SK-N-SH treated with all-trans-retinoic acid at 6 μM for 48 hours (cell line): ENCODE measurements around the gene COL26A1.

Source experiments
- ATAC-seq: fragments of 200-7000 bp; cut with Tn5 transposase; 3 replicates; pipeline ENCODE4 v1.9.1; 2020; ENCODE audit warnings: mild to moderate bottlenecking, moderate library complexity
- ARNTL ChIP-seq: fragments of 450-650 bp; formaldehyde crosslinking; IDR thresholded peaks from 2 replicates; pipeline ENCODE4 v1.5.0; 2020; ENCODE audit warnings: low read depth, mild to moderate bottlenecking, moderate library complexity, borderline replicate concordance
- BACH2 ChIP-seq: fragments of 250-450 bp; sonication (Bioruptor Pico); IDR thresholded peaks from 2 replicates; pipeline ENCODE4 v1.9.0; 2021; ENCODE audit warnings: mild to moderate bottlenecking, borderline replicate concordance
- CREB5 ChIP-seq: fragments of 250-450 bp; sonication (Bioruptor Pico); IDR thresholded peaks from 2 replicates; pipeline ENCODE4 v1.5.1; 2020; ENCODE audit warnings: low read depth, mild to moderate bottlenecking, moderate library complexity
- CSDC2 ChIP-seq: fragments of 250-450 bp; sonication (Bioruptor Pico); IDR thresholded peaks from 2 replicates; pipeline ENCODE4 v1.5.0; 2020; ENCODE audit warnings: mild to moderate bottlenecking, moderate library complexity
- CSRNP3 ChIP-seq: fragments of 250-450 bp; sonication (Bioruptor Pico); IDR thresholded peaks from 2 replicates; pipeline ENCODE4 v1.5.1; 2021; ENCODE audit warnings: mild to moderate bottlenecking, moderate library complexity
- ESRRG ChIP-seq: fragments of 250-450 bp; sonication (Bioruptor Pico); IDR thresholded peaks from 2 replicates; pipeline ENCODE4 v1.6.1; 2021; ENCODE audit warnings: mild to moderate bottlenecking
- OSR1 ChIP-seq: fragments of 250-450 bp; sonication (Bioruptor Pico); IDR thresholded peaks from 2 replicates; pipeline ENCODE4 v1.8.0; 2022; ENCODE audit warnings: moderate library complexity, mild to moderate bottlenecking, inconsistent platforms
- PATZ1 ChIP-seq: fragments of 250-450 bp; sonication (Bioruptor Pico); IDR thresholded peaks from 2 replicates; pipeline ENCODE4 v1.8.0; 2020; ENCODE audit warnings: mild to moderate bottlenecking, moderate library complexity, borderline replicate concordance
- POU6F1 ChIP-seq: fragments of 250-450 bp; sonication (Bioruptor Pico); IDR thresholded peaks from 2 replicates; pipeline ENCODE4 v1.8.0; 2021; ENCODE audit warnings: low read depth, mild to moderate bottlenecking, moderate library complexity, borderline replicate concordance
- PPARA ChIP-seq: fragments of 250-450 bp; sonication (Bioruptor Pico); IDR thresholded peaks from 2 replicates; pipeline ENCODE4 v1.5.0; 2020; ENCODE audit warnings: mild to moderate bottlenecking, borderline replicate concordance
- RARB ChIP-seq: fragments of 250-450 bp; sonication (Bioruptor Pico); IDR thresholded peaks from 2 replicates; pipeline ENCODE4 v1.8.0; 2021; ENCODE audit warnings: mild to moderate bottlenecking, moderate library complexity
- SNAI2 ChIP-seq: fragments of 250-450 bp; sonication (Bioruptor Pico); IDR thresholded peaks from 2 replicates; pipeline ENCODE4 v1.5.0; 2020; ENCODE audit warnings: mild to moderate bottlenecking, moderate library complexity
- TCF4 ChIP-seq: fragments of 250-450 bp; sonication (Bioruptor Pico); IDR thresholded peaks from 2 replicates; pipeline ENCODE4 v1.8.0; 2021; ENCODE audit warnings: mild to moderate bottlenecking, moderate library complexity, borderline replicate concordance
- TOX ChIP-seq: fragments of 250-450 bp; sonication (Bioruptor Pico); IDR thresholded peaks from 2 replicates; pipeline ENCODE4 v1.8.0; 2021; ENCODE audit warnings: mild to moderate bottlenecking, moderate library complexity, borderline replicate concordance
- TSHZ2 ChIP-seq: fragments of 250-450 bp; sonication (Bioruptor Pico); IDR thresholded peaks from 2 replicates; pipeline ENCODE4 v1.5.0; 2020; ENCODE audit warnings: mild to moderate bottlenecking, moderate library complexity
- ZC3H10 ChIP-seq: fragments of 250-450 bp; sonication (Bioruptor Pico); IDR thresholded peaks from 2 replicates; pipeline ENCODE4 v1.5.1; 2021; ENCODE audit warnings: mild to moderate bottlenecking, moderate library complexity
- ZFP3 ChIP-seq: fragments of 250-450 bp; sonication (Bioruptor Pico); IDR thresholded peaks from 2 replicates; pipeline ENCODE4 v1.5.0; 2020; ENCODE audit warnings: mild to moderate bottlenecking, moderate library complexity
- ZNF565 ChIP-seq: fragments of 450-650 bp; formaldehyde crosslinking; conservative IDR thresholded peaks from 2 replicates; pipeline ENCODE4 v1.5.0; 2020; ENCODE audit warnings: low read depth, mild to moderate bottlenecking, moderate library complexity
- ZNF70 ChIP-seq: fragments of 450-650 bp; formaldehyde crosslinking; IDR thresholded peaks from 2 replicates; pipeline ENCODE4 v1.5.0; 2020; ENCODE audit warnings: mild to moderate bottlenecking, moderate library complexity
- ZNF8 ChIP-seq: fragments of 450-650 bp; formaldehyde crosslinking; IDR thresholded peaks from 2 replicates; pipeline ENCODE4 v1.5.0; 2020; ENCODE audit warnings: mild to moderate bottlenecking, moderate library complexity

COL26A1 gene

GRCh38 chr7:101422356-101423195 is 59.9 kb downstream of the COL26A1 start:
- TF ChIP-seq ZFP3: no peak
- TF ChIP-seq ZNF70 (CRISPR knock-in tag): no peak
- TF ChIP-seq CSRNP3 (CRISPR knock-in tag): no peak
- TF ChIP-seq ZC3H10 (CRISPR knock-in tag): no peak
- no peak for TF ChIP-seq OSR1 (CRISPR knock-in tag)
- no peak for TF ChIP-seq BACH2
- no peak for TF ChIP-seq TSHZ2
- TF ChIP-seq PPARA (CRISPR knock-in tag): no peak
- TF ChIP-seq CSDC2 (CRISPR knock-in tag): no peak
- no peak for TF ChIP-seq TCF4 (CRISPR knock-in tag)
- TF ChIP-seq RARB: no peak
- no peak for TF ChIP-seq SNAI2 (CRISPR knock-in tag)
- no peak for TF ChIP-seq ARNTL (CRISPR knock-in tag)
- no peak for TF ChIP-seq ESRRG (CRISPR knock-in tag)
- no peak for TF ChIP-seq TOX (CRISPR knock-in tag)
- no peak for TF ChIP-seq POU6F1 (CRISPR knock-in tag)
- no peak for ATAC-seq

- ATAC-seq: no peak
- no peak for TF ChIP-seq ZNF70 (CRISPR knock-in tag)
- TF ChIP-seq TCF4 (CRISPR knock-in tag): no peak
- TF ChIP-seq PATZ1: no peak
- no peak for TF ChIP-seq ZC3H10 (CRISPR knock-in tag)
- no peak for TF ChIP-seq RARB
- no peak for TF ChIP-seq OSR1 (CRISPR knock-in tag)
- TF ChIP-seq CSDC2 (CRISPR knock-in tag): no peak
- no peak for TF ChIP-seq TOX (CRISPR knock-in tag)
- no peak for TF ChIP-seq POU6F1 (CRISPR knock-in tag)
- TF ChIP-seq CREB5 (CRISPR knock-in tag): no peak
- no peak for TF ChIP-seq SNAI2 (CRISPR knock-in tag)
- no peak for TF ChIP-seq CSRNP3 (CRISPR knock-in tag)
- no peak for TF ChIP-seq ARNTL (CRISPR knock-in tag)
- no peak for TF ChIP-seq ZNF565
- no peak for TF ChIP-seq ZNF8 (CRISPR knock-in tag)
- TF ChIP-seq TSHZ2: no peak
These were observed 63.8 kb downstream of the COL26A1 start for GRCh38 chr7:101426303-101427011.
